Memory B cell (primary cell): ENCODE results near the gene PTGIS.

Experiments used
- ATAC-seq: fragments of 150-1000 bp; cut with Tn5 transposase; 2 replicates; pipeline ENCODE4 v1.10.0; 2021; ENCODE audit warnings: low read depth, mild to moderate bottlenecking, moderate library complexity
- DNase-seq, 2 donors: peaks; one replicate each; pipeline ENCODE4 v3.0.0; 2022; ENCODE audit warnings: low spot score in 2 of 2
- H3K27ac Mint-ChIP-seq: one replicate; pipeline ENCODE4 v1.8.0; 2022; ENCODE audit warnings: mild to moderate bottlenecking, moderate library complexity, mixed read lengths
- H3K27me3 Mint-ChIP-seq: one replicate; pipeline ENCODE4 v1.8.0; 2022; ENCODE audit warnings: mixed read lengths
- H3K36me3 Mint-ChIP-seq: one replicate; pipeline ENCODE4 v1.8.0; 2022; ENCODE audit warnings: mild to moderate bottlenecking, mixed read lengths
- H3K4me1 Mint-ChIP-seq: one replicate; pipeline ENCODE4 v1.8.0; 2022; ENCODE audit warnings: mixed read lengths
- H3K4me3 Mint-ChIP-seq: one replicate; pipeline ENCODE4 v1.8.0; 2022; ENCODE audit warnings: mild to moderate bottlenecking, moderate library complexity, mixed read lengths
- H3K9me3 Mint-ChIP-seq: one replicate; pipeline ENCODE4 v1.8.0; 2022; ENCODE audit warnings: mixed read lengths

PTGIS gene

DNA sequence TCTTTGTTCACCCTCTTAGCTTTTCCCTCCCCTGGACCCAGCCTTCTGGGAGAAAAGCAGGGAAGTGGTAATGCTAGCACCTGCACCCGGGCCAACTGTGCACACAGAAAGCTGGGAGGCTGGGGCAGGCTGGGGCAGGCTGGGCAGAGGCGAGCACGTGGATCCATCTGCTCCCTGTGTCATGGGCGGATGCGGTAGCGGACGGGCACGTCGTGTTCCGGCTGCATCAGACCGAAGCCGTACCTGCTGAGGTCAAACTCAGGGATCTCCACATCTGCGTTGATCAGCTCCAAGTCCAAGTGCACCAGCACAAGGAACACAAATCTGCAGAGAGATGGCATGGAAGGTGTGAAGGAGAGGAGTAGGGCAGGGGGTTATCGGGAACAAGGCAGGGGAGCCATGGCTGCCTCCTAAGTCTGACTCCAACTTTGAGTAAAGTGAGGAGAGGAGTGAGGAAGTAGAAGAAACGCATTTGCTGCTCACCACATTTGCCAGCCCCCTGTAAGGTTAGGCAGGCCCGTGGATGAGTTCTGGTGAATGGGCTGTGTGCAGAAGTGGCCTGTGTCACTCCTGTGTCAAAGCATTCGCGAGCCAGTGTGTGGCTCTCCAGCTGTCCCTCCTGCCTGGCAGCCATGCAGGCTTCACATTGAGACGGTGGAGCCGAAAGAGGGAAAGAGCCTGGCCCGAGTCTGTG lies 60.0 kb downstream of the PTGIS start:
- Mint-ChIP-seq H3K9me3 (no peaks in the 10 kb centered on the region), H3K27me3 (peaks cover 17% of the 10 kb centered on the region), H3K4me1 (peaks cover 7% of the 10 kb centered on the region), H3K4me3 (no peak overlapping the region), H3K27ac (no peak overlapping the region), H3K36me3 (no peaks in the 10 kb centered on the region)
- ATAC-seq: no peak
- DNase-seq: no peak

DNA sequence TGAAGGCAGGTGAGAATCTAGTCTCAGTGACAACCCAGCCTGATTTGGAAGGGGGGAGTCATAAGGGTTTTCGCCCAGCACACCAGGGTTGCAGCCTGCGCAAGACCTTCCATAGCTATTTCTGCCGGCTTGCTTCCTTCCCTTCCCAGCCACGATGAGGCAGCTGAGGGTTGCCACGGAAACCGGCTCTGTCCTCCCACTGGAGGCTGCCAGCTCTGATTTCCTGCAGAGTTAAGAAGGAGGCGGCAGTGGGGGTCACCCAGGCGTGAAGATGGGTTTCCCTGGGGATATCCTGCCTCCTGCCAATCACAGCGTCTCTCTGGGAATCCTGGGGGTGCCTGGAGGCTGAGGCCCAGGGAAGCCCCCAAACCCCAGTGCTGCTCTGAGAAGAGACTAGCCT lies 62.4 kb downstream of the PTGIS start:
- Mint-ChIP-seq H3K36me3 (no peaks in the 10 kb centered on the region), H3K9me3 (no peaks in the 10 kb centered on the region), H3K27me3 (peaks cover 16% of the 10 kb centered on the region), H3K4me1 (peaks cover 7% of the 10 kb centered on the region), H3K27ac (no peak overlapping the region), H3K4me3 (no peak overlapping the region)
- DNase-seq (no peak), ATAC-seq (no peak)

DNA sequence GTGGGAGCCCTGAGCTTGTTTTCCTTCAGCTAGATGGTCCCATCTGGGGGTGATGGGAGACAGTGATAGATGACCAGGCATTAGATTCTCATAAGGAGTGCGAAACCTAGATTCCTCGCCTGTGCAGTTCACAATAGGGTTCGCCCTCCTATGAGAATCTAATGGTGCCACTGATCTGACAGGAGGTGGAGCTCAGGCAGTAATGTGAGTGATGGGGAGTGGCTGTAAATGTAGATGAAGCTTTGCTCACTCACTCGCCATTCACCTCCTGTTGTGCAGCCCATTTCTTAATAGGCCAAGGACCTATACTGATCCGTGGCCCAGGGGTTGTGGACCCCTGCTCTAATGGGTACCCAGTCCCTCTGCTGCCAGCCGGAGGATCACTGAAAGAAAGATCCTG lies 64.8 kb downstream of the PTGIS start:
- ATAC-seq: no peak
- peaks cover 13% of the 10 kb centered on the region for H3K27me3 Mint-ChIP-seq
- no peak overlapping the region for H3K4me3 Mint-ChIP-seq

DNA sequence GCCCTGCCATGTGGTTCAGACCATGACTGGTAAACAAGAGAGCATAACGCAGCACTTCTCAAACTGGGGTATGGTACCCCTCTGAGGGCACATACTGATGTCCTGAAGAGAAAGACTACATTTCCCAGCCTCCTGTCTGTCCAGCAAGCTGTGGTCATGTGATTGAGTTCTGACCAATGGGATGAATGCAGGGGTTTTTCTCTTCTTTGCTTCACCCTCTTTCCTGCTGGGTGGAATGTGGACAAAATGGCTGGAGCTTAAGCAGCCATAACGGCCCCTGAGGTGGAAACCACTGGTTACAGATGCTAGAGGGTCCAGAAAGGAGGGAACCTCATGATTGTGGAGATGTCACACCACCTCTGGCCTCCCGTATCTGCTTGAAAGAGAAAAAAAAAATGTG lies 66.0 kb downstream of the PTGIS start:
- Mint-ChIP-seq H3K9me3 (no peaks in the 10 kb centered on the region), H3K4me1 (no peaks in the 10 kb centered on the region), H3K4me3 (no peak overlapping the region), H3K27me3 (peaks cover 12% of the 10 kb centered on the region), H3K27ac (no peak overlapping the region), H3K36me3 (no peaks in the 10 kb centered on the region)
- DNase-seq (no peak), ATAC-seq (no peak)

More for the DNA sequence above, 64.8 kb downstream of the PTGIS start:
- no peak for DNase-seq
- no peak overlapping the region for H3K27ac Mint-ChIP-seq
- no peaks in the 10 kb centered on the region for H3K36me3 Mint-ChIP-seq
- peaks cover 2% of the 10 kb centered on the region for H3K4me1 Mint-ChIP-seq
- H3K9me3 Mint-ChIP-seq: no peaks in the 10 kb centered on the region

DNA sequence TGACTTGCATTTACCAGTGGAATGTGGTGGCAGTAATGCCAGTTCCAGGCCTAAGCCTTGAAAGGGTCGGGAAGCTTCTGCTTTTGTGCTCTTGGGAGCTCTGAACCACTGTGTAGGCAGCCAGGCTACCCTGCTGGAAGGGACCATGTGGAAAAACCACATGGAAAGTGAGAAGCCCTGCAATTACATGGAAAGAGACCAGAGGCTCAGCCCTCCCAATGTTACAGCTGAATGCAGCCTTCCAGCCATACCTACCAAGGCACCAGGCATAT lies 70.6 kb downstream of the PTGIS start:
- Mint-ChIP-seq H3K9me3 (no peaks in the 10 kb centered on the region), H3K36me3 (no peaks in the 10 kb centered on the region), H3K27ac (no peak overlapping the region), H3K4me3 (no peak overlapping the region), H3K27me3 (peaks cover 18% of the 10 kb centered on the region), H3K4me1 (no peaks in the 10 kb centered on the region)
- DNase-seq: no peak
- ATAC-seq: no peak

DNA sequence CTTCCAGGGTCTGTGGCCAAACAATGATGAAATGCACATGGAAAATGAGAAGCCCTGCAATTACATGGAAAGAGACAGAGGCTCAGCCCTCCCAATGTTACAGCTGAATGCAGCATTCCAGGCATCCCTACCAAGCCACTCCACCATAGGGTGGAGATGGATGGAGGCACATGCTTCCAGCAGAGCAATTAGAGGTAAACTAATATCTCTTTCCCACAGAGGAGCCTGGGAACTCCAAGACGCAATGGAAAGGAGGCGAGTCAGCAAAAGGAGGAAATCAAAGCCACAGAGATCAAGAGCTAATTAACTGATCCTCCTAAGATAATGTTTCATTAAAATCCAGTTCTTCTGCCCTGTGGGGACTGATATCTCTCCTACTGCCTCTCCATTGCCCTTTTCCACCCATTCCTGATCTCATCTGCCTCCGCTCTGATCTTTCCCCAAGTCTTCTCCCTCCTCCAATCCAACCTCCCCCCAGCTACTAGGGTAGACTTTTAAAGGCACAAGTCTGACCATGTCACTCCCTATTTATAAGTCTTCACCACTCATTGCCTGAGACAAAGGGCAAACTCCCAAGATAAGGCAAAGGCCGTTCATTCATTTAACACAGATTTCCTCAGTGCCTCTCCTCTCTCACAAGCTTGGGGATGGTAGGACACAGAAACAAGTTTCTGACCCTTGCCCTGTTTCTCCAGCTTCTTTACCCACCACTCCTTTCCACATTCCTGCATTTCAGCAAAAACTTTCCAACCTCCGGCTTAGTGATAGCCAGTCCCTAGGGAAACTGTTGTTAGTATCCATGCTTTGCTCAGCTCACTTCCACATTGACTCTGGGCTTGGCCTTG lies 71.2 kb downstream of the PTGIS start:
- no peak for DNase-seq

DNA sequence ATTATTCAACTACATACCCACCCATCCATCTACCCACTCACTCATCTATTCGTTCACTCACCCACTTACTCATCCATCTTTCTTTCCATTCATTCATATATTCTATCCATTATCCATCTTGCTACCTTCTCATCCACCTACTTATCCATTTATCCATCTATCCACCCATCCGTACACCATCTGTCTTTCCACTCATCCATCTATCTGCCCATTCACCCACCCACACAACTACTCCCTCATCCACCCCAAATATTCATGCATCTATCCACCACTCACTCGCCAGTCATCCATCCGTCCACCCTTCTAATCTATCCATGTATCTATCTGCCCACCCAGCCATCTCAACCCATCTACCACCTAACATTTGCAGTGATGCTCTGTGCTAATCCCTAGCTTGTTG lies 71.9 kb downstream of the PTGIS start:
- Mint-ChIP-seq H3K27ac (no peak overlapping the region), H3K9me3 (peaks cover 5% of the 10 kb centered on the region), H3K4me3 (no peak overlapping the region), H3K27me3 (peaks cover 20% of the 10 kb centered on the region), H3K4me1 (no peaks in the 10 kb centered on the region), H3K36me3 (no peaks in the 10 kb centered on the region)
- DNase-seq: no peak
- no peak for ATAC-seq

More for the DNA sequence above, 71.2 kb downstream of the PTGIS start:
- no peak overlapping the region for H3K4me3 Mint-ChIP-seq
- ATAC-seq: no peak
- no peak overlapping the region for H3K27ac Mint-ChIP-seq
- H3K9me3 Mint-ChIP-seq: peaks cover 3% of the 10 kb centered on the region
- H3K27me3 Mint-ChIP-seq: peaks cover 20% of the 10 kb centered on the region
- H3K4me1 Mint-ChIP-seq: no peaks in the 10 kb centered on the region
- no peaks in the 10 kb centered on the region for H3K36me3 Mint-ChIP-seq

DNA sequence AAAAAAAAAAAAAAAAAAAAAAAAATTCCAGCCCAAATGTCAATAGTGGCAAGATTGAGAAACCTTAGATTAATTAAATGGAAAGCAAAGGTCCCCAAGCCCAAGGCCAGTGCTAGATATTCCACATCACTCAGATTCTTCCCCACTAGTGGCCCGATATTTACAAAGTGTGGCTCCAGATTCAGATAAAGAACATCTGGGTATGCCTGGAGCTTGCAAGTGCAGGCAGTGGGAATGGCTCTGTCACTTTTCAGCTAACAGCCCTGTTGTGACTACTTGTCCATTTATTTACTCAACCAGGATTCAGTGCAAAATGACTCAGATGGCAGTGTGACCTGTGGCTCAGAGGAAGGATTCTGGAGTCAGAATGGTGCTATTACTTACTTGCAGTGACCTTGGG lies 77.2 kb downstream of the PTGIS start:
- DNase-seq (no peak), ATAC-seq (no peak)
- Mint-ChIP-seq H3K36me3 (no peaks in the 10 kb centered on the region), H3K4me1 (no peaks in the 10 kb centered on the region), H3K9me3 (peaks cover 5% of the 10 kb centered on the region), H3K27ac (no peak overlapping the region), H3K27me3 (peaks cover 23% of the 10 kb centered on the region), H3K4me3 (no peak overlapping the region)

DNA sequence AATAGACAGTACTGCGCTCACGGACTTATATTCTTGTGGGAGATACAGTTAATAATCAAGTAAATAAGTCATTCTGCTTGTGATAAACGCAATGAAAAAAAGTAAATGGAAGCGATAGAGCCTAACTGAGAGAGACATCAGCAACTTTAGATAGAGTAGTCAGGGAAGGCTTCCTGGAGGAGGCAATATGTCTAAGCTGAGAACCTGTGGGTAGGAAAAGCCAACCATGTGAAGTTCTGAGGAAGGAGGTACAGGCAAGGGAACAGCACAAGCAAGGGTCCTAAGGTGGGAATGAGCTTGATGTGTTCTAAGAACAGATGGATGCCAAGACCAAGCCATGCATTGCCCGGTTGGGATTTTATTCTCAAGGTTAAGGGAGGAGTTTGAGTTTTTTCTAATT lies 78.2 kb downstream of the PTGIS start:
- peaks cover 5% of the 10 kb centered on the region for H3K9me3 Mint-ChIP-seq
- no peak overlapping the region for H3K4me3 Mint-ChIP-seq
- peaks cover under 1% of the 10 kb centered on the region for H3K4me1 Mint-ChIP-seq
- no peak overlapping the region for H3K27ac Mint-ChIP-seq
- peaks cover 25% of the 10 kb centered on the region for H3K27me3 Mint-ChIP-seq
- DNase-seq (no peak), ATAC-seq (no peak)
- no peaks in the 10 kb centered on the region for H3K36me3 Mint-ChIP-seq

DNA sequence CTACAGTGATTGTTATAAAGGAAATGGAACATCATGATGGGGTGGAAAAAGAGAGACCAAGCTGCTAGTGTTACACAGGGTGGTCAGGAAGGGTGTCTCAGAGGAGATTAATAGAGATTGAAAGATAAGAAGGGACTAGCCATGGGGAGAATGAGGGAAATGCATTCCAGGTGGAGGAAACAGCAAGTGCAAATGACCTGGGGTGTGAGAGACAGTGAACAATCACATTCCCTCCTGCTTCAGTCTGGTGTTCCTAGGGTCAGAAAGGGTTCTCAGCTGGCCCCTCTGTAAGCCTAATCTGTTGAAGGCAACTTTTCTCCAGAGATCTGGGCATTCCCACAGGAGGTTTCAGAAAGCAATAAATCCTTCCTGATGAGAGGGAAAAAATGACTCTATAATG lies 81.9 kb downstream of the PTGIS start:
- DNase-seq (no peak), ATAC-seq (no peak)
- no peaks in the 10 kb centered on the region for H3K9me3 Mint-ChIP-seq
- peaks cover 31% of the 10 kb centered on the region for H3K27me3 Mint-ChIP-seq
- no peak overlapping the region for H3K27ac Mint-ChIP-seq
- no peak overlapping the region for H3K4me3 Mint-ChIP-seq
- peaks cover 8% of the 10 kb centered on the region for H3K4me1 Mint-ChIP-seq
- H3K36me3 Mint-ChIP-seq: peaks cover 1% of the 10 kb centered on the region

DNA sequence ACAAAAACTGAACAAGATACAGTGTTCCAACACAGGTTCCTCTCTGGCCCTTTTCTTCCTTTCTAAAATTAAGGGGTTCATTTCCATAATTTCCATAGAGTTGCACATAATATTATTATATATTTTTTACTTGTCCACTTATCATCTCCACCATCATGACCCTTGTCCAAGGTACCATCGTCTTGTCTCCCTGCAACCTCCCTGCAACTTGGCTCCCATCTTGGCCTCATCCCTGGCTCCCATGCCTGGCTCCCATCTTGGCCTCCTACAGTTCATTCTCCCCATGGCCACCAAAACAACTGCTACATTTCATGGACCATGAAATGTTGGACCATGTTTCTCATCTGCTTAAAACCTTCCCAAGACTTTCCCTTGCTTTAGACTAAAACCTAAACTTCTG lies 82.4 kb downstream of the PTGIS start:
- ATAC-seq: no peak
- H3K27ac Mint-ChIP-seq: no peak overlapping the region
- peaks cover 35% of the 10 kb centered on the region for H3K27me3 Mint-ChIP-seq
- DNase-seq: no peak
- peaks cover 8% of the 10 kb centered on the region for H3K4me1 Mint-ChIP-seq
- H3K36me3 Mint-ChIP-seq: peaks cover 1% of the 10 kb centered on the region
- no peak overlapping the region for H3K4me3 Mint-ChIP-seq
- no peaks in the 10 kb centered on the region for H3K9me3 Mint-ChIP-seq

DNA sequence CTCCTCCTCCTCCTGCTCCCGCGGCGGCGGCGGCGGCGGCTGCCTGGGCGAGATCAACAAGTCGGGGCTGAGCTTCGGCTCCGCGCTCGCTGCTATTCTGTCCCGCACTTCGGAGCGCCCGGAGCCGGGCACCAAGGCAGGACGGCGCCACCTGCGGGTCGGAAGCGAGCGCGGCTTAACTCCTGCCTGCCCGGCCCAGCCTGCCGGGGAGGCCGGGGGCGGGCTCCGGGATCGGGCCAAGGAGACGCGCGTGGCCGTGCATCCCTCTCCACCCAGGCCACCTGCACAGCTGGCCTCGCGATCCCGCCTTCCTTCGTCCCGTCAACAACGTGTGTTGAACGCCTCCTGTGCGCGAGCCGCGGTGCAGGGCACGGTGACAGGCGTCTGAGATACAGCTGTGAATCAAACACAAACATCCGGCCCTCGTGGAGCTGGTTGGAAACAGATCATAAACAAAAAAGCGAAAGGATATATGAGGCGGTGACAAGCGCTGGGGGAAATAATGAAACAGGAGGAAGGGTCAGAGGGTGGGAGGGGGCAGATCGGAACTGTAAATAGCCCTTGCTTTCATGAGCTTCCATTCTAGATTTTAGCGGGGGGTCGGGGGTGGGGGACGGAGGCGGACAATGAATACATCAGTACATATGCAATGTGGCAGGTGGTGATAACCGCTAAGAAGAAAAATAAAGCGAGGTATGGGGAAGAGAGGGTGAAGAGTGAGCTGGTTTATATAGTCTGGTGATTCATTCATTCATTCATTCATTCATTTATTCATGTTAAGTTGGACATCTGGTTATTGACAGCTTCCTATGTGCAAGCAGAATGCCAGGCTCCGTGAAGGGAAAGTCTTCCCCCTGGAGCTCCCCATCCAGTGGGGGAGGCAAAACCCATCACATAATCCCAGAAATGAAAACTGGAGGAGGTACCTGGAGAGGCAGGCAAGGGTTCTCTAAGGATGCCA lies 83.5 kb downstream of the PTGIS start:
- peak overlapping the region; percentile 1 for H3K27ac Mint-ChIP-seq

DNA sequence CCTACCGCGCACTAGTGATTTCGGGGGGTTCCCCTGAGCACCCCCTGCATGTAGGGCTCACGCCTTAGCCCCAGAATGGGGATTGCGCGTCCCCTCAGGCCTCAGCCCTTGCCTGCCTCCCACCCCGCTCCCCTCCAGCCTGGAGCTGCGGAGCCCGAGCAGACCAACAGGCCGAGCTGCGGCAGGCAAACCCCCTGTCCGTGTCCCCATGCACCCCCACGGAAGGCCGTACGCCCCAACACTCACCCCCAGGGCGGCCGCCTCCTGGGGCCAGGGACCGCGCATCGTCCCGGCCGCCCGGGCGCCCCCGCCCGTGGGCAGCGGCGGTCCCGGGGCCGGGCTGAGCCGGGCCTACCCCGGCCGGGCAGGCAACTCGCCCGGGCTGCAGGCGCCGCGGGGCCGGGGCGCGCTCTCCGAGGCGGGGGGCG lies 84.2 kb downstream of the PTGIS start:
- peaks cover 35% of the 10 kb centered on the region for H3K27me3 Mint-ChIP-seq
- ATAC-seq: no peak
- no peak overlapping the region for H3K27ac Mint-ChIP-seq
- DNase-seq: no peak
- H3K9me3 Mint-ChIP-seq: peaks cover 3% of the 10 kb centered on the region
- no peak overlapping the region for H3K4me3 Mint-ChIP-seq
- H3K36me3 Mint-ChIP-seq: peaks cover 4% of the 10 kb centered on the region
- H3K4me1 Mint-ChIP-seq: peaks cover 8% of the 10 kb centered on the region

More for the DNA sequence above, 83.5 kb downstream of the PTGIS start:
- ATAC-seq (peak; percentile 84), DNase-seq (peak; percentile 21 to 47)
- Mint-ChIP-seq H3K27me3 (peaks cover 34% of the 10 kb centered on the region), H3K36me3 (peaks cover 1% of the 10 kb centered on the region), H3K4me1 (peaks cover 8% of the 10 kb centered on the region), H3K9me3 (no peaks in the 10 kb centered on the region), H3K4me3 (peak overlapping the region; percentile 81)
